Femur (tissue), 1 donor: Measurements from ENCODE around the gene MDN1.
"Not testable (repeated sequence)": the region's sequence is repeated elsewhere in the genome, so short reads cannot be mapped to it uniquely, and the experiment has no call there.

Experiments used
- DNase-seq: peaks from one replicate; pipeline ENCODE4 v3.0.0-alpha.2; 2017

Gene MDN1

GRCh38 chr6:89819336-89820130, at the start of gene MDN1:
MDN1 (minus strand) TSS chr6:89819794; CDS start chr6:89819607, 187 bp downstream.
- DNase-seq, result peak; percentile 95

- no peak for DNase-seq
These were observed 46.6 kb upstream of the MDN1 start for GRCh38 chr6:89866024-89866678.

GRCh38 chr6:89862698-89863097, 43.1 kb upstream of the MDN1 start:
- no peak for DNase-seq

- DNase-seq, result no peak
These were observed 42.7 kb upstream of the MDN1 start for GRCh38 chr6:89862273-89862672.

- no peak for DNase-seq
These were observed 40.1 kb upstream of the MDN1 start for GRCh38 chr6:89859744-89860143.

- DNase-seq, result no peak
These were observed 38.4 kb upstream of the MDN1 start for GRCh38 chr6:89858041-89858440.

GRCh38 chr6:89853068-89853467, 33.5 kb upstream of the MDN1 start:
- DNase-seq, result no peak

- DNase-seq, result not testable (repeated sequence)
These were observed 27.9 kb upstream of the MDN1 start for GRCh38 chr6:89847513-89847912.

GRCh38 chr6:89843070-89843469, 23.5 kb upstream of the MDN1 start:
- DNase-seq, result no peak

GRCh38 chr6:89842228-89842627, 22.6 kb upstream of the MDN1 start:
- DNase-seq, result no peak

- peak; percentile 54 for DNase-seq
These were observed 20.9 kb upstream of the MDN1 start for GRCh38 chr6:89840538-89840937.

GRCh38 chr6:89836639-89837222, 17.1 kb upstream of the MDN1 start:
- DNase-seq, result no peak

GRCh38 chr6:89834884-89835792, 15.5 kb upstream of the MDN1 start:
- DNase-seq, result no peak

- no peak for DNase-seq
These were observed 10.7 kb upstream of the MDN1 start for GRCh38 chr6:89830170-89830809.

- DNase-seq, result peak; percentile 97
These were observed 10.0 kb upstream of the MDN1 start, which contains the start of gene CASP8AP2 for GRCh38 chr6:89829472-89830169. CASP8AP2 (plus strand) TSS chr6:89829880.

- no peak for DNase-seq
These were observed 9.4 kb upstream of the MDN1 start for GRCh38 chr6:89828988-89829471.

- not testable (repeated sequence) for DNase-seq
These were observed 8.9 kb upstream of the MDN1 start for GRCh38 chr6:89828475-89828987.

GRCh38 chr6:89826029-89826528, 6.5 kb upstream of the MDN1 start:
- no peak for DNase-seq

GRCh38 chr6:89818977-89819335, 638 bp downstream of the MDN1 start:
- DNase-seq, result no peak

- no peak for DNase-seq
These were observed 2.1 kb downstream of the MDN1 start for GRCh38 chr6:89817481-89817880.

GRCh38 chr6:89813422-89813821, 6.2 kb downstream of the MDN1 start:
- not testable (repeated sequence) for DNase-seq
